GM21390 (cell line): ENCODE measurements around the gene CSPG5.

ENCODE experiments used
- ATAC-seq: cut with Tn5 transposase; IDR thresholded peaks from one replicate; pipeline ENCODE4 v1.9.1; 2021; ENCODE audit not compliant: unreplicated experiment

The CSPG5 gene, protein sequence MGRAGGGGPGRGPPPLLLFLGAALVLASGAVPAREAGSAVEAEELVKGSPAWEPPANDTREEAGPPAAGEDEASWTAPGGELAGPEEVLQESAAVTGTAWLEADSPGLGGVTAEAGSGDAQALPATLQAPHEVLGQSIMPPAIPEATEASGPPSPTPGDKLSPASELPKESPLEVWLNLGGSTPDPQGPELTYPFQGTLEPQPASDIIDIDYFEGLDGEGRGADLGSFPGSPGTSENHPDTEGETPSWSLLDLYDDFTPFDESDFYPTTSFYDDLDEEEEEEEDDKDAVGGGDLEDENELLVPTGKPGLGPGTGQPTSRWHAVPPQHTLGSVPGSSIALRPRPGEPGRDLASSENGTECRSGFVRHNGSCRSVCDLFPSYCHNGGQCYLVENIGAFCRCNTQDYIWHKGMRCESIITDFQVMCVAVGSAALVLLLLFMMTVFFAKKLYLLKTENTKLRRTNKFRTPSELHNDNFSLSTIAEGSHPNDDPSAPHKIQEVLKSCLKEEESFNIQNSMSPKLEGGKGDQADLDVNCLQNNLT

DNA sequence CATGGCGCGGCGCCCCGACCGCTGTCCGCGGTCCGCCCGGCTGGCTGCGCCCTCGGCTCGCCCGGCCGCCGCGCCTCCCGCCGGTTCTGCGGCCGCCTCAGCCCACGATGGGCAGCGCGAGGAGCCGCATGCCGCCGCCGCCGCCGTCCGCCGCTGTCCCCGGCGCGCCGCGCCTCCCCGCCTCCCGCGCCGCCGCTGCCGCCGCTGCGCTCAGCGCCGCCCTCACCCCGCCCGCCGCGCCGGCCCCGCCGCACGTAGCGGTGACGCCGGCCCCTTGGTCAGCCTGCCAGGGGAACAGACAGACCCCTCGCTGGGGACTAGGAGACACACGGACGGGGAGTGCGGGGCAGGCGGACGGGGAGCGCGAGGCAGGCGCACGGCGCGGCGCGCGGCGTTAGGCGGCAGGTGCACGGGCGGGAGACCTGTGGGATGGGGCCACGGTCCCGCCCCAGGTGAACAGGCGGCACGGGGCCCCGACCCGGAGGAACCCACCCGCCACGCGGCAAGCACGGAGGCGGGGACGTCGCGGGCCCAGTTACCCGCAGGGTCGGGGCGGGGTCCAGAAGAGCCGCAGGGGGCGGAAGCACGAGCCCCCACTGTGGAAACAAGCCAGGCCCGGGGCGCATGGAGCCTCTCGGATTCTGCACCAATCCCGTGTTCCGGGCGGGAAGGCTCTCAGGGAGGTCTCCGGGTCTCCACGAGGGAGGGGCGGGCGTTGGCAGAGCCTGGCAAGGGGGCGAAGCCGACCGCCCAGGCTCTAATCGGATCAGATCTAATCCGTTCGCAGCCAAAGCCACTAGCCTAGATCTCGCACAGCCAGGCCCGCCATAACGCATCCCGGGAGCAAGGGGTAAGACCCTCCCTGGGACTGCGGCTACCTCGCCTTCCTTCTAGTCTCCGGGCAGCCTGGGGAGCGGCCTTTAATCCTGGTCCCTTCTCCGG, at the start of gene CSPG5:
TSS of gene CSPG5 (minus strand) at position 175 of the 942 bp plus-strand sequence. CDS start at position 3, 172 bp downstream.
- no peak for ATAC-seq

DNA sequence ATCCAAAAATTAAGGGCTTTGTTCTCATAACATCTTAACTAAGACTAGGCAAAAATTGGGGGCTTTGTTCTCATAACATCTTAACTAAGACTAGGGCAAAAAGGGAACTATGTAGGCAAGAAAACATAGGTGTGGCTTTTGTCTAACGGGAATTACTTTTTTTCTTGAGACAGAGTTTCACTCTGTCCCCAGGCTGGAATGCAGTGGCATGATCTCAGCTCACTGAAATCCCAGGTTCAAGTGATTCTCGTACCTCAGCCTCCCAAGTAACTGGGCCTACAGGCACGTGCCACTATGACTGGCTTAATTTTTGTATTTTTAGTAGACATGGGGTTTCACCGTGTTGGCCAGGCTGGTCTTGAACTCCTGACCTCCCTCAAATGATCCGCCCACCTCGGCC, 49.8 kb upstream of the CSPG5 start:
- no peak for ATAC-seq

DNA sequence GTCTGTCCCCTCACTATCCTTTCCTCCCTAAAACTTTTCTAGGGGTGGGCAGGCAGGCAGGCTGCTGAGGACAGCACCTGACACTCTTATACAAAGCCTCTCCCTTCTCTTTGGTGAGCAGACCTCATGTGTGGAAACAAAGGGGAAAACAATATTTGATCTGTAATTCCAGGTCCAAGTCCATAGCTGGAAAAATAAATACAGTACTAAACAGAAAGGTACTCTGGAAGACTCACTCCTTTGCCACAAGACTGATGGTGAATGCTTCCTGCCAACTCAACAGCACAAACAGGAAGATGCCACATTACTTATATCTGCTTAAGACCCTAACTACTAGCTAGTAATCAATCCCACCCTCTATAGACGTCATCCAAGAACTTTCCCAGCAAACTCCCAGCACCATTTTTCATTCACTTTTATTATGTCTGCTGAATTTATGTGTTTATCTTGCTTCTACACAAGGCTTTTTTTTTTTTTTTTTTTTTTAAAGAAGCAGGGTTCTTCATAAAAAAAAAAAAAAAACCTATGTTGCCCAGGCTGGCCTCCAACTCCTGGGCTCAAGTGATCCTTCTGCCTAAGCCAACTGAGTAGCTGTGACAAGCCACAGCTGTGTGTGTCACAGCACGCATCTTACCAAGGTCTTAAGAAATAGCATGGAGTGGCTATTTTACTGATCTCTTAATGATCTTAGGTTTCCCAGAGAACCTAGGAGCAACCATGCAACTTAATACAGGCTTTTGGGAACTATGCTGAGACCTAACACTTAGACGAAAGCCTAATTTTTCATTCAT, 44.2 kb upstream of the CSPG5 start:
- no peak for ATAC-seq

DNA sequence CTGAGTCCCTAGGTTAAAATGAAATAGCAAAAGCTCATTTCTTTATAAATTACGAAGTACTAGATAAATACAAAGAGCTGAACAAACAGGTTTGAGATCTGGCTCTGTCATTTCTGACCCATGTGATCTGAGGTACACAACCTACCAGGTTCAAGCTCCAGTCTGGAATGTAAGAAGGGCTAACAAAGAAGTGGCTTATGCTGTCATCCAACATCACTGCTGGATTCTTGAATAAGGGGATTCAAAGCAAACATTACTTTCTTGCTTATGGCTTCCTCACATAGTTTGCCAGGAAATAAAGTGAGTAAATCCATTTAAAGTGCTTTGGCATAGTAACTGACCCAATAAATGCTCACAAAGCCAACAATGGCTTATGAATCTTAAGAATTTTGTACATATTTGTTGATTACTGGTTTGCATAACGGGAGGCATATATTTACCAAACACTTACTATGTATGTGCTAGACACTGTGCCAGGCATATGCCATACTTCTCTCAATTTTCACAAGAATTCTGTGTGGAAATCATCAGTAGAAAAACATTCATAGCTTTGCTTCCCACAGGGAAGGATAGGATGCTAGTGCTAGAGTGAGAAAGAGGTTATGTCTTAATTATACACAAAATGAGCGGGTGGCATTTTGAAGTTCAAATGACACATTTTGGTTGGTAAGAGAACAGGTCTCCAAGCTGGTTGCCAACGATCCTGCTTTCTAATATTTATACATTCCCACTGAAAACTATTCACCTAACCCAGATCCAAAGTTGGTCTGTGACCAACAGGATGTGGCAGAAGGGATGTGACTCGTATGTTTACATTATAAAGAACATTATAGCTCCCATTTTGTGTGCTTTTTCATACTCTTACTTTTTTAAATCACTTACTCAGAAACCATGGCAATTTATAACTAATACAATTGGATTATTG, 38.7 kb upstream of the CSPG5 start:
- ATAC-seq: no peak

DNA sequence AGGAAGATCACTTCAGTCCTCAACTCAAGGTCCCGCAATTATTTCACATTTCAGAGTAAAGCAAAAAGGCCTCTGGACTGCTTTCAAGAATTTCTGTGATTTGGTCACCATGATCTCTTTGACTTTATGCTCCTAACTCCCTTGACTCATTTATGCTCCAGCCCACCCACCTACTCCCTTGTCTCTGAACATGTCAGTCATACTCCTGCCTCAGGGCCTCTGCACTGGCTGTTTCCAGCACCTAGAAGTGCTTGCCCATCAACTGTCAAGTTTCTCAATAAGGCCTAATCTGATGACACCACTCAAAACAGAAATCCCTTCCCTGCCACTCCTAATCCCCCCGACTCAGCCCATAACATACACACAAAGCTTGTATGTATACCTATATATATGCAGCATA, 36.1 kb upstream of the CSPG5 start:
- ATAC-seq: no peak

DNA sequence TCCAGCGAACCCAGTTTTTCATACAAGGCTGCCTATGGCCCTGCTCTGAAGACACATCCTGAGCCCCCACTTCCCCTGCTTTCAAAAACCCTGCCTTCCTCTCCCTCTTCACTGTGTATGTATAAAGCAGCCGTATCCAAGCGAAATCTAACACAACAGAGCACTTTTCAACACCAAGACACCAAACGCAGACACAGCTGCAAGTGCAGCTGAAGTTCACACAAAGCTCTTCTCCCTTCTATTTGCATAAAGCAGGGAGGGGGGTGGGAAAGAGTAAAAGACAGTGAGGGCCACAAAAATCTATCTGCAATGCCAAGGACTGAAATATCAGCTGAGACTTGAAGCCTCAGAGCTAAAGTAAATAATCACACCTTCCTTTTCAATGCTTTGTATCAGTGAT, 35.1 kb upstream of the CSPG5 start:
- no peak for ATAC-seq

DNA sequence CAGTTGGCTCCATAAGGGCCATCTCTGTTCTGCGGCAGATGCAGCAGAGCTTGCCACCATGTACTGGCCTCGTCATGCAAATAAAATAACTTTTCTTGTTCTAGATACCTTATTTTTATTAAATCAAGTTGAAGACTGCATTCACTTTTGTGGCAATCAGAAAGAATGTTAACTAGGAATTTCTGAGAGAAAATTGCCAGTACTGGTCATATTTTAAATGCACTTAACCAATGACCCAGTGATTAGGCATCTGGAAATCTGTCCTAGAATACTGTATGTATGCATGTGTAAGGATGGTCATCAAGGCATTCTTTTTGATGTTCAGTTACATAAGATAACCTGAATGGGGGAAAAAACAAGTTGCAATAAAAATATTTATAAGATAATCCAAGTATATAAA, 34.2 kb upstream of the CSPG5 start:
- ATAC-seq: no peak

DNA sequence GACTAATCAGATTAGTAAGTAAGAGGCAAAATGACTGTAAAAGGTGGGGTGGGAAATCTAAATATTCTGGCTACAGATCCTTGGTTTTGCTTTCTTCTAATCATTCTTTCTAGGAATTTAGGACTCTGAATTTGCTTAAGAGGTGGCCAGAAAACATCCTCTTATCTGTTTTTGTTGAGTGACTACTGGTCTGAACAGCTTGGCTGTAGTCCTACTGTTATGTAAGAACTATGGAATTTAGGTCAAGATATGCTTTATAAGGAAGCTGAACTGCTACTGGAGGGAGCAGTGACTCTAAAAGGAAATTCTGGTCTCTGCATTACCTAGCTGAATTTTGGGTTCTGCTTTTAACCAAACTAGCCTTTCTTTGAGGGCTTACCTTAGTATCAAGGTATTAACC, 33.5 kb upstream of the CSPG5 start:
- ATAC-seq: no peak

DNA sequence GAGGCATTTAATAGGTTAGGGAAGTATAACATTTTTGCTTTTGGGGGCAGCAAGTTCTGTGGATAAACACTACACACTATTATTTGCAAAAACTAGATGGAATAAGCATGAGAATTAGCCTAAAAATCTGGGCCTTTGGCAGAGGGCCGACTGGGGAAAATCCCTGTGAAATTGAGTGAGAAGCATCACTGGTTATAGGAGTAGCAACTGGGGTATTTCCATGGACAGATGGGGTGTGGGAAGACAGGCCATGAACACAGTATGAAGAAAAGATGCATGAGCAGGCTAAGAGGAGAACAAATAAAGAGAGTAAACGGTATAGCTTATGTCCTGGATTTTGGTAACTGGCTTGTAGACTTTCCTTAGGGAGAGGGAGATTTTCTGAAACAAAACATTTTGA, 32.9 kb upstream of the CSPG5 start:
- no peak for ATAC-seq

DNA sequence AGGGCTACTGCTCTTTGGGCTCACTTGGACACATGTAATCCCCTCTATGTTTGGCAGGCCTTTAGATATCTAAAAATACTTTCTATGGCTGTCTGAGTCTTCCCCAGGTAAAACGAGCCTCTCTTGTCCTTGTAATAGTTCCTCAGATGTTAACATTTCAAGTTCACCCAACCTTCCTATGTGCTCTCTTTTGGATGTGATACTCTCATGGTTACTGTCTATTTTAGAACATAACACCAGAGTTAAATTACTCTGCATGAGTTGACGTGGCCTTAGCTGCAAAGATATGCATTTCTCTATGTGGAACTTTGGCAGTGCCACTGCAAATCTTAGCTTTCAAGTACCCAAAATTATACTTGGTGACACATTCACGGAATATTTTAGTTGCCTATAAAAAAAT, 31.9 kb upstream of the CSPG5 start:
- no peak for ATAC-seq

DNA sequence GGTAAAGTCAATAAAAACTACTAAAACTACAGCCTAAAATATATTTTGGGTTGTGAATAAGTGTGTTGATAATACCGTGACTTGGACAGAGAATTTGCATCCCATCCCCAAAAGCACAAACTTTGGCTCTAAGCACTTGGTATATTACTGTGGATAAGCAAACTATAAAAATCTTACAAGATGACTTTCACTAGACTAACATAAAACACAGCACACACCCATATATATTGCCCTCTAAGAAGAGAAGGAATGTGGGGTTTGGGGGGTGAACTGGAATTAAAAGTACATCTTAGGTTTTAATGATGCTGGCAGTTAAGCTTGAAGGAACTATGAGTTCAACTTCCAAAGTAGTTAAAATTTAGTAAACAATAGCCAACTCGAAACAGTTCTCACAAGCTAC, 28.7 kb upstream of the CSPG5 start:
- ATAC-seq: no peak

DNA sequence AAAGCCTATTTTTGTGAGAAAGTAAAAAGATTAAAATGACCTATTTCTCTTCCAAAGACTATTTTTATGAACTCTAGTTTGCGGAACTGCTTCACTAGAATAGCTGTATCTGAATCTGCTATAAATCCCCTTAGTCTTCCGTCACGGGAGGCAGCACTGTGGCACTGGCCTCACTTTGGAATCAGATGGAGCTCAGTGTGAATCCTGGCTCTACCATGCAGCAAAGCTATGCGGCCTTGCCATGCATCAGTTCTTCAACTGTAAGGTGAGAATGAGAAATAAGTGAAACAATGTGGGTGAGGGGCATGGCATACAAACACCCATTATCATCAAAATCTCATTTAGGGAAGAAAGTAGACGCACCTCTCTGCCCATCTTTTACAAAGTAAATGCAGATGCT, 27.5 kb upstream of the CSPG5 start:
- ATAC-seq: no peak

DNA sequence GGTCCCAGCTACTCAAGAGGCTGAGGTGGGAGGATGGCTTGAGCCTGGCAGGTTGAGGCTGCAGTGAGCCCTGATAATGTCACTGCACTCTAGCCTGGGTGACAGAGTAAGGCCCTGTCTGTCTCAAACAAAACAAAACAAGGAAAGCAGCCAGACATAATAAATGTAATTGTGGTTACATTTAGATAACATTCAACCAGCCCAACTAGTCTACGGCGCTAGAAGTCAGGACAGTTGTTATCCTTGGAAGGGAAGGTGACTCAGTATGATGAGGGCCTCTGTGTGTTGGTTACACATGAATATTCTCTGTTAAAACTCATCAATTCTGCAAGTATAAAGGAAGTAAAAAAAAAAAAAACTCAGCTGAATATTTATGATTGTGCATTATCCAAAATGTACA, 27.0 kb upstream of the CSPG5 start:
- ATAC-seq: no peak

DNA sequence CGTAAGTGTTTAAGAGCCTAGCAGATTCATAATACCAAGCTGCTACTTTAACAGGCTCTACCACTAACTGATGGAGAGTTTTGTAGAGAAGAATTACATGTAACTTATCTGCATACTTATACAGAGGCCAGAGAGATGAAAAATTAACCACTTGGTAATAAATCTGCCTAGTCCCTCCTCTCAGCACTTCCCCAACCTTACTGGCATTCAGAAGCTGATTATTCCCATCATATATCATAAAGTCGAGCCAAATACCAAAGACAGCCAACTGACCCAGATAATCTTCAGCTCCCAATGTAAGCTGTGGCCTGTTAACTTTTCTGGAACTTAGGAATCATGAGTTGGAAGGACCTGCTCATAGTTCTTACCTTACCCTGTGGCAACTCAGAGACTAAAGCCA, 25.5 kb upstream of the CSPG5 start:
- ATAC-seq: no peak

DNA sequence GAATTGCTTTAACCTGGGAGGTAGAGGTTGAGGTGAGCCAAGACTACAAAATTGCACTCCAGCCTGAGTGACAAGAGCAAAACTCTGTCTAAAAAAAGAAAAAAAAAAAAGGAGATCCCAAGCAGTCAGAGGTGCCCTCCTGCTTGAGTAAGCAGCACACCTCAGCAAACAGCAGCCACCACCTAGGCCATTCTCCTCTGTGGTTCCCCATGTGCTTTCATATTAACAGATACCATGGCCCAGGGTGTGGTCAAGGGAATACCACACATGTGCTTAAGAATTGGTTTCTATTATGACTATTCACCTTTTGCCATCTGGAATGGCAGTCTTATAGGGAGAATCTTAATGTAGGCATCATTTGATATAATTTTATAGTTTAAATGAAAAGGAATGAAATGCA, 24.7 kb upstream of the CSPG5 start:
- ATAC-seq: no peak

DNA sequence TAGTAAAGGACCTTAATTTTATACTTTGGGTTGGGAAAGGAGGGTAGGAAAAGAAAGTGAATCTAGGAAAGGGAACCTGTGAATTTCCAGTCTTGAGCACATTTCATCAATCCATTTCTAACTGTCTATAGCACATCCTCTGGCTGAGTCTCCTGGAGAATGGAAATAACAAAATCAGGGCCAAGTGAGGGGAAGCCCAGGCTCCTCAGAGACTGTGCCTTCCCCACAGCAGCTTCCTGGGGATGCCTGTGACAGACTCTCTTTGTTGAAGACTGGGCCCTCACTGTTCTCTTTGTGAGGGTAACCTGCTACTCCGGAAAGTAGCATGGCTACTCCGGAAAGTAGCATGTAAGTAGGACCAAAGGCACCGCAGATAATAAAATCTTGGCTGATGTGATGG, 22.6 kb upstream of the CSPG5 start:
- ATAC-seq: no peak

DNA sequence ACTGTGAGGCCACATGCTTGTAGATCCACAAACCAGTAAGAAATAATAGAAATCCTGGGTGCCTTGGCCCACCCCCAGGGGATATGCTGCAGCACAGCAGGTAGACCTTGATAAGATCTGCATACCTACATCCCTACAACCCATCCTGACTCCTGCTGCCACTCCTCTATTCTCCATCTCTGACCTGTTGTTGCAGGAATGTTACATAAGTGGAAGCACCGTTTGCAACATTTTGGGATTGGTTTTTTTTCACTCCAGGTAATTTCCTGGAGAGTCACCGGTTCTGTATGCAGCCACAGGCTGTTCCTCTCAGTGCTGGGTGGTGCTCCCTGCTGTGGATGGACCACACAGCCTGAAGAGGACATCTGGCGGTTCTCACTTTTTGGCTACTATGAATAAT, 16.1 kb upstream of the CSPG5 start:
- no peak for ATAC-seq

DNA sequence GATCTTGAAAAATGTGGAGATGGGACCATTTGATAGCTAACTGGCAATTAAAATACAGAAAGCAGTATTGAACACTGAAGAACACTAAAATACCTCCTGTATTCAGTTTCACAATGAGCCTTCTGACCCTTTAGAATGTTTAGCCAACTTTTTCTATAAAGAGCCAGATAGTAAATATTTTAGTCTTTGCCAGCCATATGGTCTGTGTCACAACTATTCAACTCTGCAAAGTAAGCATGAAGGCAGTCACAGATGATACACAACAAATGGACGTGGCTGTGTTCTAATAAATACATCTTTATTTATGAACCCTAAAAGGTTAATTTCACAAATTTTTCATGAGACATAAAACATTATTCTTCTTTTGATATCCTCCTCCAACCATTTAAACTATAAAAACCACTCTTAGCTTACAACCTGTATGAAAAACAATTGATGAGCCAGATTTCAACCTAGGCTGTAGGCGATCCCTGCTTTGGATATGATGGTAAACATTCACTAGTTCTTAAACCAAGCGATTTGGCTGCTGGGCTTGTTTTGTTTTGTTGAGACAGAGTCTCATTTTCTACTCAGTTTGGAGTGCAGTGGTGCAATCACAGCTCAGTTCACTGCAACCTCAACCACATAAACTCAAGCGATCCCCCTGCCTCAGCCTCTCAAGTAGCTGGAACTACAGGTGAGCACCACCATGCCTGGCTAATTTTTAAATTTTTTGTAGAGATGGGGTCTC, 13.6 kb upstream of the CSPG5 start:
- ATAC-seq: no peak

DNA sequence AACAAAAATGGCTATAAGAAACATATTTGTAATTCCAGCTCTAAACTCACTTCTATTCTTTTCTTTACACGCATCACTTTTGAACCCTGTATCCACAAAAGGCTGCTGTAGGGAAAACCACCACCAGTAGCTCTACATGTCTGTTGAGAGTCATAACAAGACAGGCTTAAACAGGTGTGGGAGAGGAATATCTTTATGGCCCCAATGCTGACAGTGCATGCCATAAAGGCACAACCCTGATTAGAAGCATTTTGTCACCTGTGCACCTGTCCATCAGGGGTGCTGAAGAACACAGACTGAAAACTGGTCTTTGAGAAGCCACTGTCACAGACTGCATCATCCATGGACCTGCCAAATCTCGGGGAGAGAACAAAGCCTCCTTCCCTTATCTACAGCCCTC, 11.6 kb upstream of the CSPG5 start:
- no peak for ATAC-seq
